Activated CD4-positive, CD25-positive, alpha-beta regulatory T cell treated with anti-CD3 and anti-CD28 coated beads, Interleukin-2, amount 50 U/mL, for 24 hours (primary cell): ENCODE results near the gene CLNK.

Experiments used
- ATAC-seq, 2 donors: fragments of 150-1000 bp; cut with Tn5 transposase; one replicate each; pipeline ENCODE4 v1.10.0; 2021; ENCODE audit warnings: mild to moderate bottlenecking in 1 of 2, moderate library complexity in 1 of 2

The CLNK gene

GRCh38 chr4:10701161-10701560, 16.6 kb upstream of the CLNK start:
- ATAC-seq = no peak

GRCh38 chr4:10698172-10698571, 13.6 kb upstream of the CLNK start:
- no peak for ATAC-seq

GRCh38 chr4:10697086-10697485, 12.5 kb upstream of the CLNK start:
- ATAC-seq = no peak

GRCh38 chr4:10696253-10696652, 11.7 kb upstream of the CLNK start:
- no peak for ATAC-seq

GRCh38 chr4:10694828-10695209, 10.3 kb upstream of the CLNK start:
- no peak for ATAC-seq

GRCh38 chr4:10694151-10694827, 9.7 kb upstream of the CLNK start:
- peak in 1 of 2 donors; percentile 36 for ATAC-seq

GRCh38 chr4:10691651-10692050, 7.1 kb upstream of the CLNK start:
- no peak for ATAC-seq

GRCh38 chr4:10690185-10690907, 5.8 kb upstream of the CLNK start:
- ATAC-seq = peak in 1 of 2 donors; percentile 27

- ATAC-seq = no peak
Observed at GRCh38 chr4:10688846-10689245, 4.3 kb upstream of the CLNK start.

- ATAC-seq = no peak
Observed at GRCh38 chr4:10688022-10688421, 3.5 kb upstream of the CLNK start.

- no peak for ATAC-seq
Observed at GRCh38 chr4:10687526-10687925, 3.0 kb upstream of the CLNK start.

GRCh38 chr4:10682397-10682796, 2.2 kb downstream of the CLNK start:
- ATAC-seq = no peak

- ATAC-seq = peak; percentile 41 to 48
Observed at GRCh38 chr4:10677796-10678497, 6.6 kb downstream of the CLNK start.

GRCh38 chr4:10673817-10674369, 10.7 kb downstream of the CLNK start:
- ATAC-seq = peak; percentile 7 to 12

- no peak for ATAC-seq
Observed at GRCh38 chr4:10672379-10672778, 12.2 kb downstream of the CLNK start.

GRCh38 chr4:10671799-10672198, 12.8 kb downstream of the CLNK start:
- no peak for ATAC-seq

GRCh38 chr4:10671366-10671765, 13.2 kb downstream of the CLNK start:
- ATAC-seq = peak; percentile 98 to 99

GRCh38 chr4:10670321-10670720, 14.2 kb downstream of the CLNK start:
- no peak for ATAC-seq

GRCh38 chr4:10667701-10668326, 16.8 kb downstream of the CLNK start:
- ATAC-seq = no peak

- no peak for ATAC-seq
Observed at GRCh38 chr4:10666616-10667015, 18.0 kb downstream of the CLNK start.

GRCh38 chr4:10664408-10664807, 20.2 kb downstream of the CLNK start:
- ATAC-seq = no peak

GRCh38 chr4:10662937-10663336, 21.6 kb downstream of the CLNK start:
- ATAC-seq = no peak

- no peak for ATAC-seq
Observed at GRCh38 chr4:10661047-10661446, 23.5 kb downstream of the CLNK start.
